Caki2 (cell line): ENCODE measurements around the gene PPP2R5D. TPM values are rescaled to one million over a fixed set of nuclear protein-coding genes. Genes with fewer than 3 reads are reported as not detected.

Experiments used
- DNase-seq: peaks from one replicate; pipeline ENCODE4 v3.0.0-alpha.2; 2015; ENCODE audit warnings: low read depth
- in situ Hi-C: cut with HindIII; loops from 2 replicates; pipeline ENCODE4 v1.10.0; 2016; ENCODE audit warnings: low sequenced_read_pairs, low pct_unique_long_range_greater_than_20kb, mixed read lengths
- total RNA-seq: library from RNA; depleted of rRNA; stranded (reverse); fragments of >200 nt; shearing (Covaris generic); gene quantifications from 2 replicates; pipeline ENCODE4 v1.2.3, GENCODE V29; 2014; ENCODE audit warnings: low replicate concordance; rRNA removed

Gene PPP2R5D
- total RNA-seq, 1 experiment from 2014 or later, result 41.1 TPM

- in situ Hi-C loops, result no loop called here
Observed at GRCh38 chr6:43061861-43062260, 77.5 kb downstream of the PPP2R5D start.

More at GRCh38 chr6:43061861-43062260, 77.5 kb downstream of the PPP2R5D start:
- no peak for DNase-seq

Other genes starting within 250 kb of the PPP2R5D start
- gene TBCC, start 238.5 kb upstream of the PPP2R5D start, total RNA-seq, result 52.0 and 61.2 TPM in 2 replicates
- 1.9 TPM in 2 replicates for gene BICRAL, start 202.5 kb upstream of the PPP2R5D start, total RNA-seq
- 116 and 181 TPM in 2 replicates for gene RPL7L1, start 105.0 kb upstream of the PPP2R5D start, total RNA-seq
- gene PTCRA, start 68.5 kb upstream of the PPP2R5D start, total RNA-seq, result not detected in 2 replicates
- gene CNPY3, start 55.1 kb upstream of the PPP2R5D start, total RNA-seq, result 69.2 and 70.4 TPM in 2 replicates
- 1.5 TPM in 1 of 2 replicates, not detected in the other for gene GNMT, start 23.8 kb upstream of the PPP2R5D start, total RNA-seq
- gene PEX6, start 5.4 kb upstream of the PPP2R5D start, total RNA-seq, result 29.2 and 31.4 TPM in 2 replicates
- gene MEA1, start 29.4 kb downstream of the PPP2R5D start, total RNA-seq, result 192 and 200 TPM in 2 replicates
- 140 and 145 TPM in 2 replicates for gene KLHDC3, start 29.7 kb downstream of the PPP2R5D start, total RNA-seq
- 79.1 and 98.6 TPM in 2 replicates for gene RRP36, start 37.1 kb downstream of the PPP2R5D start, total RNA-seq
- 39.2 TPM in 2 replicates for gene CUL7, start 69.3 kb downstream of the PPP2R5D start, total RNA-seq
- gene MRPL2, start 74.9 kb downstream of the PPP2R5D start, total RNA-seq, result 47.5 and 50.5 TPM in 2 replicates
- gene KLC4, start 75.1 kb downstream of the PPP2R5D start, total RNA-seq, result 49.3 and 61.6 TPM in 2 replicates
- 45.4 and 69.5 TPM in 2 replicates for gene PTK7, start 91.7 kb downstream of the PPP2R5D start, total RNA-seq
- 16.4 and 26.1 TPM in 2 replicates for gene SRF, start 186.7 kb downstream of the PPP2R5D start, total RNA-seq
- gene CUL9, start 197.6 kb downstream of the PPP2R5D start, total RNA-seq, result 10.6 and 15.7 TPM in 2 replicates
- gene DNPH1, start 244.9 kb downstream of the PPP2R5D start, total RNA-seq, result 187 and 194 TPM in 2 replicates